ENCODE measurements around the gene ASTN2.

ASTN2 gene

GRCh38 chr9:116954731-116955130, 460.1 kb downstream of the ASTN2 start:
- no peak for DNase-seq (ENCODE audit: low spot score)

GRCh38 chr9:116953271-116953670, 461.6 kb downstream of the ASTN2 start:
- DNase-seq (ENCODE audit: low spot score) = no peak

GRCh38 chr9:116952436-116952810, 462.4 kb downstream of the ASTN2 start:
- no peak for DNase-seq (ENCODE audit: low spot score)

- peak; percentile 97 for DNase-seq (ENCODE audit: low spot score)
Measured at GRCh38 chr9:116951588-116952435, 463.0 kb downstream of the ASTN2 start.

- DNase-seq (ENCODE audit: low spot score) = no peak
Measured at GRCh38 chr9:116945817-116946216, 469.0 kb downstream of the ASTN2 start.

GRCh38 chr9:116944714-116945534, 469.9 kb downstream of the ASTN2 start:
- peak; percentile 45 for DNase-seq (ENCODE audit: low spot score)

- no peak for DNase-seq (ENCODE audit: low spot score)
Measured at GRCh38 chr9:116943970-116944369, 470.9 kb downstream of the ASTN2 start.

- no peak for DNase-seq (ENCODE audit: low spot score)
Measured at GRCh38 chr9:116942593-116943061, 472.2 kb downstream of the ASTN2 start.

GRCh38 chr9:116941266-116941665, 473.6 kb downstream of the ASTN2 start:
- no peak for DNase-seq (ENCODE audit: low spot score)

GRCh38 chr9:116940614-116941215, 474.1 kb downstream of the ASTN2 start:
- no peak for DNase-seq (ENCODE audit: low spot score)

- peak; percentile 78 for DNase-seq (ENCODE audit: low spot score)
Measured at GRCh38 chr9:116939614-116940013, 475.2 kb downstream of the ASTN2 start.

- no peak for DNase-seq (ENCODE audit: low spot score)
Measured at GRCh38 chr9:116939161-116939560, 475.7 kb downstream of the ASTN2 start.

- DNase-seq (ENCODE audit: low spot score) = peak; percentile 43
Measured at GRCh38 chr9:116937361-116937760, 477.5 kb downstream of the ASTN2 start.

- DNase-seq (ENCODE audit: low spot score) = no peak
Measured at GRCh38 chr9:116935149-116935897, 479.5 kb downstream of the ASTN2 start.

GRCh38 chr9:116934131-116934530, 480.7 kb downstream of the ASTN2 start:
- DNase-seq (ENCODE audit: low spot score) = no peak

GRCh38 chr9:116933251-116933650, 481.6 kb downstream of the ASTN2 start:
- no peak for DNase-seq (ENCODE audit: low spot score)

- no peak for DNase-seq (ENCODE audit: low spot score)
Measured at GRCh38 chr9:116929621-116930020, 485.2 kb downstream of the ASTN2 start.

- DNase-seq (ENCODE audit: low spot score) = peak; percentile 53
Measured at GRCh38 chr9:116928884-116929283, 486.0 kb downstream of the ASTN2 start.

- DNase-seq (ENCODE audit: low spot score) = no peak
Measured at GRCh38 chr9:116928289-116928688, 486.6 kb downstream of the ASTN2 start.

- no peak for DNase-seq (ENCODE audit: low spot score)
Measured at GRCh38 chr9:116927726-116928125, 487.1 kb downstream of the ASTN2 start.

GRCh38 chr9:116925121-116925520, 489.7 kb downstream of the ASTN2 start:
- DNase-seq (ENCODE audit: low spot score) = peak; percentile 77

Data from kidney tubule cell (primary cell).